Peyer's patch (tissue), 4 donors: ENCODE data around the gene ARHGEF16.

Experiments
- CTCF ChIP-seq, 6 experiments: fragments of 450-650 bp in 4 of 6; fragments of 200-600 bp in 2 of 6; sonication (generic) in 1 of 6; IDR thresholded peaks; one replicate each; pipeline ENCODE4 v1.5.1; 2017 to 2019; ENCODE audit warnings: antibody characterized with exemption in 6 of 6, mild to moderate bottlenecking in 3 of 6, moderate library complexity in 1 of 6
- POLR2A ChIP-seq, 2 donors: fragments of 450-650 bp; IDR thresholded peaks; one replicate each; pipeline ENCODE4 v1.5.1; 2017; ENCODE audit warnings: antibody characterized with exemption in 2 of 2, mild to moderate bottlenecking in 2 of 2, moderate library complexity in 2 of 2

DNA sequence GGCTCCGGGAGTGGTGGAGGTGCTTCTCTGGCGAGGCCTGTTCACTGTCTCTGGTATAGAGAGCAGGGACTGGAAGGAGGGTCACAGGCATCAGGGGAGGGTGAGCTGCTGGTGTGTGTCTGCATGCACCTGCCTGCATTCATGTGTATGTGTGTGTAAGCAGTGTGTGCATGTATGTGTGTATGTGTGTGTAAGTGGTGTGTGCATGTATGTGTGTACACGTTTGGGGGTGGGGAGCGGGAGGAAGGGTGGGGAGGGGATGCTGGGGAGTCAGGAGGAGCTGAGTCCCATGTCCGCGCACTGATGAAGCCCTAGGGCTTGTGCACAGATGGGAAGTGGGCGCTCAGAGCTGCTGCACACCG, 49.0 kb downstream of the ARHGEF16 start:
- TF ChIP-seq CTCF (IDR thresholded peaks at IDR 0.05) (no peak), POLR2A (IDR thresholded peaks at IDR 0.05) (no peak)
